T-helper 2 cell treated with Interferon-gamma antibody and Interleukin-4, amounts not matched to agents 100 ng/mL and 5 ng/mL, for 36 hours (primary cell): ENCODE results near the gene WDR53. TPM values are rescaled to one million over a fixed set of nuclear protein-coding genes. Genes with fewer than 3 reads are reported as not detected.
"Not testable (repeated sequence)": the region's sequence is repeated elsewhere in the genome, so short reads cannot be mapped to it uniquely, and the experiment has no call there.

Experiments used
- intact Hi-C: fragments of 100-400 bp; cut with micrococcal nuclease; formaldehyde crosslinking; loops from one replicate; pipeline ENCODE4 v1.15.1; 2023
- total RNA-seq: library from RNA; stranded (reverse); gene quantifications from 2 replicates; pipeline ENCODE4 v1.2.3, GENCODE V29; 2022

The WDR53 gene
- 23.6 and 27.2 TPM in 2 replicates for total RNA-seq

DNA sequence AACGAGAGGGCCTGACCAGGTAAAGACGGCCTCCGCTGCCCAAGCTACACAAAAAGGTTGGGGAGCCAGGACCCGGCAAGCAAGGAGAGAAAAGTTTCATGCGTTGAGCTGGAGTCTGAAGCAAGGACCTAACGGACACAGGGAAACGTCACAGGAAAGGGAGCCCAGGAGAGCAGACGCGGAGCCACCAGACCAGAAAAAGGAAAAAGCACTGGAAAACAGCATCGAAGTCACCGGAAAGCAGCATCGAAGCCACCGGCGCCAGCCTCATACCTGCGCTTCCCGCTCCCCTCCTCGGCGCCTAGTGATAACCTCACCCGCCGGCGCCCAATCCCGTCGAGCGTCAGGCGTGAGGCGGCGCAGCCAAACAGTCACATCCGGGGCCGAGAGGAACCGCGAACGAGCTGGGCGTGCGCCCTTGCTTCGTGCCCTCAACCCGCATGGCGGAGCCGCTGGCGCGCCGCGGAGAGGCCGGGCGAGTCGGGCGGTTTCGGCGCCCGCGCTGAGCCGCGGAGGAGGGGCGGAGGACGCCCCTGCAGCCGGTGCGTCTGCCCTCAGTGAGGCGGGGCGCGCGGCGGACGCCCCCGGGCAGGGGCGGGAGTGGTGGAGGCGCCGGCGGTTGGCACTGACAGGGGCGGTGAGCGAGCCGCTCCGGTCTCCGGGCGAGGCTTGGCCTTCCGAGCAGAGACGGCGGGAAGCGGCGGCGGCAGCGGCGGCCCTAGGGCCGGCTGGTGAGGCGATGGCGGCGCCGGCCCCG, at the start of gene WDR53, which contains the start of gene FBXO45:
Gene WDR53 (minus strand): TSS at position 309 of the 757 bp plus-strand sequence. CDS start 7,079 bp downstream, outside the sequence.
Gene FBXO45 (plus strand): TSS at position 415 of the 757 bp plus-strand sequence. CDS start 325 bp downstream, at position 740.
- intact Hi-C loops, result loop anchor here (1.0 to 5.0 kb wide), 8 partner anchors 40 to 486 kb away; partner anchors contain the start of genes CEP19, NCBP2, PAK2 and PIGX

DNA sequence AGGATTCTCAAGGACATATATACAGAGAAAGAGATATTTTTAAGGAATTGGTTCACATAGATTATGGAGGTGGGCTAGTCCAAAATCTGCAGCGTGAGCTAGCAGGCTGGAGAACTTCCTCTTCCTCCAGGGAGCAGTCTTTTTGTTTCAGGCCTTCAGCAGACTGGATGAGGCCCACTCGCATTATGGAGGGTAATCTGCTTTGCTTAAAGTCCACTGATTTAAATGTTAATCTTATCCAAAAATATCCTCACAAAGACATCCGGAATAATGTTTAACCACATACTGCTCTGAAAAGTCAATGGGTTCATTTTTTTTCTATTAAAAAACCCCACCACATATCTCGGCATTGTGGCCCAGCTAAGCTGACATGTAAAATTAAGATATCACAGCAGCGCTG, 48.9 kb upstream of the WDR53 start:
- intact Hi-C loops, result no loop called here

DNA sequence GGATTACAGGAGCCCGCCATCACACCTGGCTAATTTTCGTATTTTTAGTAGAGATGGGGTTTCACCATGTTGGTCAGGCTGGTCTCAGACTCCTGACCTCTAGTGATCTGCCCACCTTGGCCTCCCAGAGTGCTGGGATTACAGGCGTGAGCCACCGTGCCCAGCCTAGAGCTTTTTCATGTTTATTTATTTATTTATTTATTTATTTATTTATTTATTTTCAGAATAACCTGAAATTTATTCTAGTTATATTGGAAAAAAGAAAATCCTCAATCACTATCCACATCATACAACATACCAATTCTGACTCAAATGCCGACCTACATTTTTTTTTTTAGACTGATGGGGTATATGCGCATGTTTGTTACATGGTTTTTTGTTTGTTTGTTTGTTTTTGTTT, 46.9 kb upstream of the WDR53 start:
- intact Hi-C loops, result not testable (repeated sequence)

DNA sequence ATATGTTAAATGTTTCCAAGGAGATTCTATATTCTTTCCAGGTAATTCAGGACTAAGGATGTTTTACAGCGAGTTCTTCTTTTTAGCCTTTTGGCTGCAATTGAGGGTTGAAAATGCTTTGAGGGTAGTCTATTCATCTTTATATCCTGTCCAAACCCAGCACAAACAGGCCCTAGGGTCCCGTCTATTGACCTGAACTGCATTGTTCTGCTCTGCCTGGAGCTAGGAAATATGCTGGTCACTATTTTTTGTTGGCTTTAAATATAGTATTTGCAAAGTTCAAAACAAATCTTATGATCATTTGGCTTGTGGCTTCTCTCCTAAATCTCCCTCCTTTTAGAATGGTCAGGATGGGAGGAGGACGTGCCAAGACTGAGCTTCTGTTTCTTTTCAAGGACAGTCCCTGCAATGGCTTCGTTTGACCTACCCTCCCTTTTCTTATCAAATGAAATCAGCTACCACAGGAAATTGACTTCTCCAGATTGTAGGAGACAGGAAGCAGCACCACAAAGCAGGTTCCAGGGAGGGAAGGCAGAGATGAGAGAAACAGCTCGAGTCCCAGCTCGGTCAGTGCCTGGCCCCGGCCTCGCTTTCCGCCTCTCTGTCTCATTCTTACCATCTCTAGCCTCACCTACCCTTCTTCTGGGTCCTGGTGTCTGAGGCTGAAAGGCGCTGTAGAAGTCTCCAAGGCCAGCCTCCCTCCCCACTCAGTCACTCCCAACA, 43.6 kb upstream of the WDR53 start:
- intact Hi-C loops, result no loop called here

DNA sequence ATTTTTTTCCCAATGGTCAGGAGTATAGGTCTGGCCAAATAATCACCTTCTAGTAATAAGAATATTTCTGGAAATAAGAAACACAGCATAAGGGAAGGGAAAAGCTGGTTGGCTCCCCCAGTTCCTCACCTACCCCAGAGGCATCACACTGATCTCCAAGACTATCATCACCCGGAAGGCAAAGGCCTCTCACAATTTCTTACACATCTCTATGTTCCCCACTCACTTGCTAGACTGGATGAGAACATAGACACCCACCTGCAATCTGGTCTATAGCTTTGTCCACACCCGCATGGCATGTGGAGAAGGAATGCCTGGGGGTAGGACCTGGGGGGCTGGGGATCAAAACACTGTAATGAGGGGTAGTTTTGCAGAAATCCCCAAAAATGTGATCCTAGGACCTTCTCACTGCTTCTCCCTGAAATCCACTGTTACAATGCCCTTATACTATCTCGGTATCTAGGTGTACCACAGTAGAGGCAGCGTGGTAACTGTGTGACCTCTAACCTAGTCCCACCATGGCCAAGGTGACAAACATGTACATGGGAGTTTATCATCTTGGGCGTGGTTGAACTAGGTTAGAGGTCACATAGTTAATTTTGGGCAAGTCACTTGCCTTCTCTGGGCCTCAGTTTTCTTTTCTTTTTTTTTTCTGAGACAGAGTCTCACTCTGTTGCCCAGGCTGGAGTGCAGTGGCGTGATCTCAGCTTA, 41.6 kb upstream of the WDR53 start:
- intact Hi-C loops, result loop anchor here (1.0 to 10.0 kb wide), 6 partner anchors 22 to 332 kb away; partner anchors contain the start of gene NCBP2

DNA sequence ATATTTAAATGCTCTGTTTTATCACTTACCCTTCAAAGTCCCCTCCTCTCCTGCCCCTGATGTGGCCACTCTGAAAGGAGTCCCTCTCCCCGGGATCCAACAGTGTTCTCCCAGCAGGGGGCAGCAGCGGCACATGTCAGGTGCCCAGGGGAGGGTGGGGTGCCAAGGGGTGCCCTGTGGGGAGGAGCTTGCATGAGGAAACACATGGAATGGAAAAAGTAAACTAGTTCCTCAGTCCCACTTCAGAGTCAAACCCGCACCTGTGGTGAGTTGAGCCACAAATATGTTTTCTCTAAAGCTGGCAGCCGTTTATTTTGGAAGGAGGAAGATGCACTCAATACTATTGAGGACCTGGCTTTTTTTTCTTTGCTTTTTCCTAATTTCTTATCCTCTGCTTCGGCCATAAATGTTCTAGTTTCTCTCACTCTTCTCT, 41.0 kb upstream of the WDR53 start:
- intact Hi-C loops, result loop anchor here (1.0 to 10.0 kb wide), 6 partner anchors 23 to 333 kb away; partner anchors contain the start of gene NCBP2

DNA sequence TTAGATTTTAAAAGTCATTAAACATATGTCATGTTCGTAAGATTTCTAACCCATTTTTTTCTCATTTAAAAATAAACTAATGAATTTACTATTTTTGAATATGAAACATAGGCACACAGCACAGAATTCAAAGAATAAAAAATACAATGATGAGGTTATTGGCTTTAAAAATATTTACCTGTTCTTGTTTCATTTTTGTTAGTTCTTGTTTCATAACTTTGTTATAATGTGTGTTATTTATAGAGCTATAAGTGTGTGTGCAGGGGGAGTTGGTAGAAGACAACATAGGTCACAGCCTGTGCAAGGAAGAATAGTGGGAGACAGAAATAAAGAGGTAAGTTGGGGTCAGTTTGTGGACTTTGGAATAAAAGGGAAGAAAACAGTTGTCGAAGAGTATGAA, 40.3 kb upstream of the WDR53 start:
- intact Hi-C loops, result loop anchor here (1.0 to 10.0 kb wide), 6 partner anchors 24 to 334 kb away; partner anchors contain the start of gene NCBP2

DNA sequence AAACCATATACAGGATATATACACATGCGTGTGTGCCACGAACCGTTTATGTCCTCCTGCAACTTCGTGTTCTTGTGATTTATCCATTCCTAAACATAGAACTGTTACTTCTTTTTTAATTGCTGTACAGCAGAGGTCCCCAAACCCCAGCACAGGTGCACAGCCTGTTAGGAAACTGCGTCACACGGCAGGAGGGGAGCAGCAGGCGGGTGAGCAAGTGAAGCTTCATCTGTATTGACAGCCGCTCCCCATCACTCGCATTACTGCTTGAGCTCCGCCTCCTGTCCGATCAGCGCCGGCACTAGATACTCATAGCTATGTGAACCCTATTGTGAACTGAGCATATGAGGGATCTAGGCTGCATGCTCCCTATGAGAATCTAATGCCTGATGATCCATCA, 36.2 kb upstream of the WDR53 start:
- intact Hi-C loops, result loop anchor here (1.0 to 10.0 kb wide), 2 partner anchors 200 to 338 kb away; partner anchors contain the start of gene NCBP2

DNA sequence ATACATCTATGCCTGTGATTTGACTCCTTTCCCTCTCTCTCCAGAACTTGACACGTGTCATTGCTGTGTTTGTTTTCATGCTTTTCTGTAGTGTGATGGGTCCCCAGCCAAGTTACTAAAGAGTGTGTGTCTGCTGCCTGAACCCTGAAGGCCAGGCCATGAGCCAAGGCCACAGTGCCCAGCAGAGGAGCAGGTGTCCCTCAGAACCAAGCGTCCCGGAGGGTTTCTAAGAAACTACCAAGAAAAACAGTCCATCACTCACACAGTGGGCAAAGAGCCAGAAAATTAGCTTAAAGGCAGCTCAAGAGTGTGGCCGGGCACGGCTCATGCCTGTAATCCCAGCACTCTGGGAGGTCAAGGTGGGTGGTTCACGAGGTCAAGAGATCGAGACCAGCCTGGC, 35.3 kb upstream of the WDR53 start:
- intact Hi-C loops, result loop anchor here (1.0 to 10.0 kb wide), 2 partner anchors 201 to 339 kb away; partner anchors contain the start of gene NCBP2

DNA sequence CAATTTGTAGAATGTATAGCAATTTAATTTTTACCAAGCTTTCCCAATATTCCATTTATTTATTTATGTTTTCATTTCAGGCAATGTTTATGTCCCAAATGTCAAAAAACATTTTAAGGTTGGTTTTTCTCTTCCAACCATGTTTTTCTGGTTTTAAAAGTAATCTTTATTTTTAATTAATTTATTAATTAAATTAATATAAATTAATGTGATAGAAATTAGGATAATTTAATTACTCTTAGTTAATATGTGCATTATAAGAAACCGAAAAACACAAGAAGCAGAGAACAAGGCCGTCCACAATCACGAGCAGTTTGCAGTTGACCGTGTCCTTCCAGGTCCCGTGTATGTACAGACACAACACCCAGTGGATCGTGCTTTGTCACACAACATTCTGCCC, 34.3 kb upstream of the WDR53 start:
- intact Hi-C loops, result loop anchor here (10.0 kb wide), 1 partner anchor 202 kb away; no protein-coding TSS in a partner anchor

DNA sequence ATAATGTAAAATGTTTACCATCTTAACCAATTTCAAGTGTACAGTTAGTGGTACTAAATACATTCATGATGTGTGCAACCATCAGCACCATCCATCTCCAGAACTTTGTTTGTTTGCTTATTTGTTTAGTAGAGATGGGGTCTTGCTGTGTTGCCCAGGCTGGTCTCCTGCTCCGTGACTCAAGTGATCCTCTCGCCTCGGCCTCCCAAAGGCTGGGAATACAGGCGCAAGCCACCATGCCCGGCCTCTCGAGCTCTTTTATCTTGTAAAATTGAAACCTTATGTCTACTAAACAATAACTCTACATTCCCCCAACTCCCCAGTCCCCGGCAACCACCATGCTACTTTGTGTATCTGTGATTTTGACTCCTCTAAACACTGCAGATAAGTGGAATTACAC, 32.0 kb upstream of the WDR53 start:
- intact Hi-C loops, result loop anchor here (10.0 kb wide), 1 partner anchor 204 kb away; no protein-coding TSS in a partner anchor

DNA sequence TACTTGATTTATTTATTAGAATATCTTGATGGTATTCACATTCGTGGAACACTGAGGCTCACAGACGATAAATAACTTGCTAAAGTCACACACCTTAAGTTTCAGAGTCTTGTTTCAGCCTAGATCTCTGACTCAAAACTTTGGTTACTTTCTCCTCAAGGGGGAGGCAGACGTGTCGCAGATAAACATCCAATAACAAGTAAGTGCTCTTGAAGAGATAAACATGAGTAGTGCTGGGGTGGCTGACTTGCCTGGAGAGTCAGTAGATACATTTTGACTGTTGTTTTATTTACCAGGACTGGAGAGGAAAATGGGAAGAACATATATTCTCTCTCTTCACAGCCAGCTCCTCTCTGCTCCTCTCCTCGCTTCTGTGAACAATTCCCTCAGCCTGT, 31.4 kb upstream of the WDR53 start:
- intact Hi-C loops, result loop anchor here (10.0 kb wide), 1 partner anchor 205 kb away; no protein-coding TSS in a partner anchor

DNA sequence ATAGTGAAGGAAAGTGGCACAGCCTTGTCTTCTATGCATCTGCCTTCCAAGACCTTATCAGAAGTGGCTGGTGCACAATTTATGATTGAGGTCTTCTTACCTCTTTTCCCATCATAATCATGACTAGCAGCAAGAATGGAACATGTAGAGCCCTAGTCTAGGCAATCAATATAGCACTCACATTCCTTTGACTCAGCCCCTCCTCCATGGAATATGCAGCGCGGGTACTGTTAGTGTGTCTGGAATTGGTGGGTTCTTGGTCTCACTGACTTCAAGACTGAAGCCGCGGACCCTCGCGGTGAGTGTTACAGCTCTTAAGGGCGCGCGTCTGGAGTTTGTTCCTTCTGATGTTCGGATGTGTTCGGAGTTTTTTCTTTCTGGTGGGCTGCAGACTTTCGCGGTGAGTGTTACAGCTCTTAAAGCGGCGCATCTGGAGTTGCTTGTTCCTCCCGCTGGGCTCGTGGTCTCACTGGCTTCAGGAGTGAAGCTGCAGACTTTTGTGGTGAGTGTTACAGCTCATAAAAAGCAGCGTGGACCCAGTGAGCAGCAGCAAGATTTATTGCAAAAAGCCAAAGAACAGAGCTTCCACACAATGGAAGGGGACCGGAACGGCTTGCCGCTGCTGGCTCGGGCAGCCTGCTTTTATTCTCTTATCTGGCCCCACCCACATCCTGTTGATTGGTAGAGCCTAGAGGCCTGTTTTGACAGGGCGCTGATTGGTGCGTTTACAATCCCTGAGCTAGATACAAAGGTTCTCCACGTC, 29.8 kb upstream of the WDR53 start:
- intact Hi-C loops, result not testable (repeated sequence)

DNA sequence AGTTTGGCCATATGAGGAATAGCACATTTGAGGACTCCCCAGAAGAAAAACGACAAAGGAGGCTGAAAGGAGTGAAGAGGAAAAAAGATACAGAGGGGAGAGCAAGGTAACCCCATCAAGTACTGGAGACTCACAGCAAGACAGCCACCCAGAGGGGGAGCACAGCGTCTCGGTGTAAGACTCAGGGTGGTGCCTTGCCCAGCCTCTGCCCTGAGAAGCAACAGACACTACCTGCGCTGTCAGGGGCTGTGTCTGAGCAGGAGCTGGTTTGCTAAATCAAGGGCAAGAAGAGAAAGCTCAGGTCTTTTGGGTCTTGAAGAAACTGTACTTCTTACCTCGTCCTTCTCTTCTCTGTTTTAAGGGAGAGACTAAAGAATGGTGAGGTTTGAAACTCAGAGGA, 28.0 kb upstream of the WDR53 start:
- intact Hi-C loops, result no loop called here

DNA sequence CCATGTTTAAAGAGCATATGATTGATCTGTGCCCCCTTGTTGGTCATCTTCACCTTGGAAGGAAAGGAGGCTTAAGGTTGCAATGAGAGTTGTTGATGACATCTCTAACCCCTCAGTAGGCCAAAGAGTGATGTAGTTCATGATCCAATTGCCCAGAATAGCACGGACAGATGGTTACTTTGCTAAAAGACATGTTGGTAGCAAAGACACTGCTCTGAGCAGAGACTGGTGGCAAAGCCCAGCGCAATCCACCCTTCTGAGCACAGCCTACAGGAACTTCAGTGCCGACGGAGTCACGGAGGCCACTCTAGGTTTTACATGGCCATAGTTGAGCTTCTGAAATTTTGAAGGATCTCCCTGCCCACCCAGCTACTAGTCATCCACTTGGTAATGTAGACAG, 21.9 kb upstream of the WDR53 start:
- intact Hi-C loops, result no loop called here

DNA sequence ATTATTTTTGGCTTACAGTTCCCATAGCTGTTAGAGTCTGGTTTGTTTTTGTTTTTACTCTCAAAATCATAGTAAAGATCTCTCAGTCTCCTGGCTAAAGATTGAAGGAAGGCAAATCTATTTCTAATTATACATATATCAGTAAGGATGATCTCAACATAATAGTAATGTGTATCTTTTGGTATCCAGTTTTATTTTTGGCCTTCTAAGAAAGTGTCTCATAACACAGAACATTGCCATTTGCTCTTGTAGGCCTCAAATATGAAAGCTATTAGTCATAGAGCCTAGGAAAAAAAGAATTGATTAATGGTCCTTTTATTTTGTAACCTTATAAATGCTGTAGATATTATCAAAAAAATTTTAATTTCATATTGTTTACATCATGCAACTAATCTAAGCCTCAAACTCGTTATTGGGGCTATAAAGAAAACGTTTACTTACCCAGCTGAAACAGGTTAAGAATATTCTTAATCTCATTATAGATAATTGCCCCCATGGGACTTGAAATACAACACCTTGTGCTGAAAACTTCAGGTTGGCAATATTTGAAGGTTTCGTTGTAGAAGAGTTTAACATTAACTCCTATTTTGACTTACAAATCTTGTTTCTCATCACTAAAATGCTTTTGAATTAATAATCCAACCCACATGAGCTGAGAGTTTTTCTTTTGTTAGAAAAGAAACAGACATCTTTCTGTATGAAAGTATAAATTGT, 16.8 kb upstream of the WDR53 start:
- intact Hi-C loops, result no loop called here

DNA sequence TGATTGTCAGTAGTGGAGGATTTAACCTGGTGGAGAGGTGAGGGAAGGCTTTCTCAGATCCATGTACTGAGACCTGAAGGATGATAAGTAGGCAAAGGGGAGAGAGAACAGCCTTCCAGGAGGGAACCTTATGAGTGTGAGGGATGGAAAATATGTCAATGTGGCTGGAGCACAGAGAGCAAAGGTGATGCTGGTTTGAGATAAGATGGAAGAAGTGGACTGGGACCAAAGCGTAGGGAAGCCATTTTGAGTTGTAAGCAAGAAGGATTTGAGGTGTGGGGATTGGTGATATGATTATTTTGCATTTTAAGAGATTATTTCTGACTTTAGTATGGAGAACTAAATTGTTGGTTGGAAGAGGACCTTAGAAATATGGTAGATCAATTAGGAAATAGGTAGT, 4.0 kb upstream of the WDR53 start:
- intact Hi-C loops, result no loop called here

DNA sequence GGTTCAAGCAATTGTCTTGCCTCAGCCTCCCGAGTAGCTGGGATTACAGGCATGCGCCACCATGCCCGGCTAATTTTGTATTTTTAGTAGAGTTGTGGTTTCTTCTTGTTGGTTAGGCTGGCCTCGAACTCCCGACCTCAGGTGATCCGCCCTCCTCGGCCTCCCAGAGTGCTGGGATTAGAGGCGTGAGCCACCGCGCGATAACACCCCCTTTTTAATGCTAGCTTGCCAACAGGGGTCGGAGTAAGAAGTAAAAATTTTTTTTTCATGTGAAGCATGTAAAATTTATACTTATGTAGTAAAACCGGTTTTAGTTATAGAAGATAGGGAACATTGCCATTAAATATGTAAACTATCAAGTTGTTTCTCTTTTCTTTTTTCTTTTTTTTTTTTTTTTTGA, 2.0 kb upstream of the WDR53 start:
- intact Hi-C loops, result not testable (repeated sequence)

DNA sequence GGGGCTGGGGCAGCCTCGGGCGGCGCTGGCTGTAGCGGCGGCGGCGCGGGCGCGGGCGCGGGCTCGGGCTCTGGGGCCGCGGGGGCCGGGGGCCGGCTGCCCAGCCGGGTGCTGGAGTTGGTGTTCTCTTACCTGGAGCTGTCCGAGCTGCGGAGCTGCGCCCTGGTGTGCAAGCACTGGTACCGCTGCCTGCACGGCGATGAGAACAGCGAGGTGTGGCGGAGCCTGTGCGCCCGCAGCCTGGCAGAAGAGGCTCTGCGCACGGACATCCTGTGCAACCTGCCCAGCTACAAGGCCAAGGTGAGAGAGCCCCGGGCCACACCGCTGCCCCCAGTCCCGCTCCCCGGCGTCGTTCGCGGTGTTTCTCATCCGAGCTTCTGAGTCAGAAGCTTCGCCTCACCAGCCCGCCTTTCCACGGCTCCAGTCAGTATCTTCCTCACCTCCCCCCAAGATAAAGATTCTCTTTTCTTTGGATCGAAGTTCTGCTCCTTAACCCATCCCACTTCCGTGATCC, 706 bp upstream of the WDR53 start:
- intact Hi-C loops, result loop anchor here (2.0 to 5.0 kb wide), 4 partner anchors 40 to 487 kb away; partner anchors contain the start of genes NCBP2 and TFRC
